ENCODE data around the gene TMEM218.

The TMEM218 gene

DNA sequence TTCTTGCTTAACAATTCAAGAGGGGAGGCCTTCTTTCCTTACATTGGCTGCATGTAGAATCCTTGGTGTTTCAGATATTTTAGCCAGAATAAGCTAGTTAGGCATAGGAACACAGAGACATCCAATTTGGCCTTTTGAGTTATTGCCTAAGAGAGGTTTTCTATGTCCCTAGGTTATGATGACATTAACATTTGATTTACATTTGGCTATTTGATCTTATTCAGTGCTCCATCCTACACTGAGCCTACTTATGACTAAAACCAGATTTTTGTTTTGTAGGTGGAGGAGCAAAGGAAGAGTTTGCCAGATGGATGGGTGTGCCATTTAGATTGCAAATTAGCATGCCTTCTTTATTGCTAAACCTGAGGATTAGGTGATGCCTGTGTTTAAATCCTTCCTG, 59.4 kb downstream of the TMEM218 start:
- no peak overlapping the region for H3K9ac ChIP-seq (ENCODE audit: low read length)
- H3K4me3 ChIP-seq (ENCODE audit: low read depth, low read length), result no peak overlapping the region
- no peaks in the 10 kb centered on the region for H3K4me1 ChIP-seq (ENCODE audit: control insufficient read depth, insufficient read depth, low read length)
- H3K27me3 ChIP-seq (ENCODE audit: control insufficient read depth, insufficient read depth, low read length), result no peaks in the 10 kb centered on the region; the same call in 1 of the 2 replicates
- H3K9me3 ChIP-seq (ENCODE audit: control insufficient read depth, insufficient read depth, low read depth, low read length), result no peaks in the 10 kb centered on the region; the same call in 1 of the 2 replicates
- H3K36me3 ChIP-seq (ENCODE audit: control insufficient read depth, insufficient read depth, low read length), result no peaks in the 10 kb centered on the region
- H3K27ac ChIP-seq (ENCODE audit: low read depth, low read length), result no peak overlapping the region

DNA sequence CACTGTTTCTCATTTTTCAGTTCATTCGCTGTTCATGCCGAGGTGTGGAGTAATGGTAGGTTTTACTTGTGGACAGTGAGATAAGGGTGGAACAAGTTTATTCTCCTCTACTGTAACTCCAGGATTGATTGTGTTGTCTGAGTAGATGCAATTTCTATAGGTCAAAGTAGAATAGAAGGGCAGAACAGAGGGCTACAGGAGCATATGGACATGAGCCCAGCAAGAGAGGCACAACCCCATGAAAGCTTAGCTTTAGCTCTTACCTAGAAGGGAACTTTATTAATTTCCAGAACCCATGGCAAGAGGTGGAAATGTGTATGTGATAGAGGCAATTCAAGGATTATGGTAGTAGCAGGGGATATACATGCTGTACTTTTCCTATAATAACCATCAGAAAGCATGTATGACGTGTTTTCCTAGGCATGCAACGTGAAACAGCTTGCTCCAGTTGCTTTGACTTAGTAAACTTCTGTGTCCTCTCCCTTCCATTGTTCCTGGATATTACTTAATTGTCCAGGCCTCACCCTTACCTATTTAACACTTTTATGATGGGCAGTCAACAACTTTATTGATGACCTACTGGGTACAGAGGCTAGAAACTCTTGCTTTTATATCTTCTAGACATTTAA, 62.1 kb downstream of the TMEM218 start:
- peaks cover 8% of the 10 kb centered on the region; the same call in 1 of the 2 replicates for H3K9me3 ChIP-seq (ENCODE audit: control insufficient read depth, insufficient read depth, low read depth, low read length)
- H3K4me3 ChIP-seq (ENCODE audit: low read depth, low read length), result no peak overlapping the region

More for the DNA sequence above, 62.1 kb downstream of the TMEM218 start:
- Histone ChIP-seq H3K9ac (ENCODE audit: low read length) (no peak overlapping the region), H3K27ac (ENCODE audit: low read depth, low read length) (no peak overlapping the region), H3K27me3 (ENCODE audit: control insufficient read depth, insufficient read depth, low read length) (no peaks in the 10 kb centered on the region; the same call in 1 of the 2 replicates), H3K36me3 (ENCODE audit: control insufficient read depth, insufficient read depth, low read length) (no peaks in the 10 kb centered on the region), H3K4me1 (ENCODE audit: control insufficient read depth, insufficient read depth, low read length) (no peaks in the 10 kb centered on the region)

Measured in HUES6 (cell line).